Activated CD8-positive, alpha-beta memory T cell treated with anti-CD3 and anti-CD28 coated beads for 24 hours (primary cell): ENCODE data around the gene GTF3C2.
"Not testable (repeated sequence)": the region's sequence is repeated elsewhere in the genome, so short reads cannot be mapped to it uniquely, and the experiment has no call there.

Experiments used
- DNase-seq: peaks from one replicate; pipeline ENCODE4 v3.0.0-alpha.2; 2020

GTF3C2 gene

DNA sequence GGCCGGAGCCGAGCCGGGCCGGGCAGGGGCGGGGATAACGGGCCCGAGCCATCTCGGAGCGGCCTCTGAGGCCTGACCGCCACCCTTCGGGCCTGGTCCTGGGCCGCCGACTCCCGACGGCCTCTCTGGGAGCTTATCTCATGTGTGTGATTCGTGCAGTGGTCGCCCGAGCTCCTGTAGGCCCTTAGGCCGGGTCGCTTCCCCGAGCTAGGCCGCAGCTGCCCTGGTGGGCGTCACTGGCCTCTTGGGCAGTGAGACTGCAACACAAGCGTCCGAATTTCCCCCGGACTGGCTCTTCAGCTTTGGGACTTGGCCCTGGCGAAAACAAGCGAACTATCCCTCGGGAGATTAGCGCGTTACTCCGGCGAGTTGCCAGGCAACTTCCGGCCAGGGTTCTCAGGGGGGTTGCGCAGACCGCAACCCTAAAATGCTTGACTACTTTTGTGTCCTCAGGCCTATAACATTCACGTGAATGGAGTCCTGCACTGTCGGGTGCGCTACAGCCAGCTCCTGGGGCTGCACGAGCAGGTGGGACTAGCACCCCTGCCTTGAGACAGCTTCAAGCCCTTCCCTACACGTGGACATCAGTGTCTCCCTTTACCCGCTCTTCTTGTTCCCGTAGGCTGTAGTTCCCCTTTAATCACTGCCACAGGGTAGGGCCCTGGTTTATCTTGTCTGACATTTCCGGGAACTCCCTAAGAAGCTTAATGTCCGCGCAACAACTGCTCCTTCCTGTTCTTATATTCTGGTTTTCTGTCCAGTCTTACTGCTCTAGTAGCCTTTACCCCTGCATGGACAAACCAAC lies 14.5 kb upstream of the GTF3C2 start:
- peak; percentile 82 for DNase-seq

- DNase-seq = peak; percentile 99
Observed at GRCh38 chr2:27370026-27370815, 13.7 kb upstream of the GTF3C2 start, which contains the start of the genes EIF2B4 and SNX17. EIF2B4 (minus strand) TSS chr2:27370338; CDS start chr2:27370314, 24 bp downstream. SNX17 (plus strand) TSS chr2:27370616; CDS start chr2:27370744, 128 bp downstream.

DNA sequence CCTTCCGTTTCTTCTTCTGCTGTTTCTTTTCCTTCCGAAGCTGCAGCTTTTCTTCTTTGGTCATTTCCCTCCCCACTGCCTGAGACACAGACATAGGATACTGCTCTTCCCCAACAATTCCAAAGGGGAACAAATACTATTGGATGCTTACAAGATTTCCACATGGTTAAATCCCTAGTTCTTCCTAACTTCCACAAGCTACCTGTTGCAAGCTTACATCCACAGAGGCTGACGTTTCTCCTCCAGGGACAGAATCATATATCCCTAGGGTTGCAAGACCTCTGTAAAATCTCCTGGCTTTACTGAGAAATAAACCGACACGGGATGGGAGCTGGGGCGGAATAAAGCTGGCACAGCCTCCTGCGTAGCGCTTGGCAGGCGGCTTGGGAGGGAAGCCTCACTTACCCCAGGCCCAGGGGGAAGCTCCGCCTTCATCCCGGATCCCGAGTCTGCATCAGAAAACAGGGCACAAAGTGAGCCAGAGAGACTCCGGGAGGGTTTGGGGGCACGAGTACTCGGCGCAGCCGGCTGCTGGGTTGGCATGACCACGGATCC lies 13.0 kb upstream of the GTF3C2 start:
- no peak for DNase-seq

- no peak for DNase-seq
Observed at GRCh38 chr2:27363933-27364332, 7.4 kb upstream of the GTF3C2 start.

- DNase-seq = no peak
Observed at GRCh38 chr2:27362678-27363420, 6.3 kb upstream of the GTF3C2 start.

DNA sequence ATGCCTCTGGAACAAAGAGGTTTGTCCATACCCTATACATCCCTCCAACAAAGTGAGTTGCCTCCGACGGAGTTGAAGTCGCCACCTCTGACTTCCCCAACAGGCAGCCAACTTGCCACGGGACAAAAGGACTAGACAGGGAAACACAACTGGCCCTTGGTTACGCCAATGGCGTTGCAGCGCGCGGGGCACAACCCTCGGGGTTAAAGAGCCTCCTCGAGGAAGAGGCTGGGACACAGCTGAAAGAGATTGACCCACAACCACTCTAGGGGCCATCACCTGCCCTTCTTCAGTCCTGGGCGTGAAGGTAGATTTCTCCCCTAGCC lies 545 bp downstream of the GTF3C2 start:
- no peak for DNase-seq

DNA sequence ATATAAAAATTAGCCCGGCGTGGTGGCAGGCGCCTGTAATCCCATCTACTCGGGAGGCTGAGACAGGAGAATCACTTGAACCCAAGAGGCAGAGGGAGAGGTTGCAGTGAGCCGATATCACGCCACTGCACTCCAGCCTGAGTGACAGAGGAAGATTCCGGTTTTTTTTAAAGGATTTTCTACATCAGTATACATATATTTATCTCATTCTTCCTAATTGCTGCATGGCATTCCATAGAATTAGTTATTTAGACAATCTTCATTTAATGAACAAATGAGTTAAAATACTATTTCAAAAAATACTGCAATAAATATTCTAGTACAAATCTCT lies 2.0 kb downstream of the GTF3C2 start:
- DNase-seq = no peak

DNA sequence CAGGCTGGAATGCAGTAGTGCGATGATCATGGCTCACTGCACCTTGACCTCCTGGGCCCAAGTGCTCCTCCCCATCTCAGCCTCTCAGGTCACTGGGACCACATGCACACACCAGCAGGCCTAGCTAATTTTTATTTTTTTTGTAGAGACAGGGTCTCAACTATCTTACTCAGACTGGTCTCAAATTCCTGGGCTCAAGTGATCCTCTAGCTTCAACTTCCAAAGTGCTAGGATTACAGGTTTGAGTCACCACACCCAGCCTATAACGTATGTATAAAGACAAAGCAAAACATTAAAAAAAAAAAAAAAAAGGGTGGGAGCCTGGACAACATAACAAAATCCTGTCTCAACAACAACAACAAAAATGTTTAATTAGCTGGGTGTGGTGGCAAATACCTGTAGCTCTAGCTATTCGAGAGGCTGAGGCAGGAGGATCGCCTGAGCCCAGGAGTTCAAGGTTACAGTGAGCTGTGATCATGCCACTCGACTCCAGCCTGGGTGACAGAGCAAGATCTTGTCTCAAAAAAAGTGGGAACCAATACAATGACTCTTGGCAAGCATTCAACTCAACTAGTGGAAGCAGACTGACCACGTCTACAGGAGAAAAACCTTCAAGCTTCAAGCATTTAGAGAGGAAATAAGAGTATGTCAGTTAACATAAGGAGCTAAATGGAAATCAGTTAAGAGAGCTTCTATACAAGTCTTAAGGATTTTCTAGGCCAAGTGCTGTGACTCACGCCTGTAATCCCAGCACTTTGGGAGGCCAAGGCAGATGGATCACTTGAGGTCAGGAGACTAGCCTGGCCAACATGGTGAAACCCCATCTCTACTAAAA lies 2.6 kb downstream of the GTF3C2 start:
- DNase-seq = no peak

- not testable (repeated sequence) for DNase-seq
Observed at GRCh38 chr2:27353386-27353761, 3.2 kb downstream of the GTF3C2 start.

- no peak for DNase-seq
Observed at GRCh38 chr2:27351802-27352598, 4.6 kb downstream of the GTF3C2 start.

DNA sequence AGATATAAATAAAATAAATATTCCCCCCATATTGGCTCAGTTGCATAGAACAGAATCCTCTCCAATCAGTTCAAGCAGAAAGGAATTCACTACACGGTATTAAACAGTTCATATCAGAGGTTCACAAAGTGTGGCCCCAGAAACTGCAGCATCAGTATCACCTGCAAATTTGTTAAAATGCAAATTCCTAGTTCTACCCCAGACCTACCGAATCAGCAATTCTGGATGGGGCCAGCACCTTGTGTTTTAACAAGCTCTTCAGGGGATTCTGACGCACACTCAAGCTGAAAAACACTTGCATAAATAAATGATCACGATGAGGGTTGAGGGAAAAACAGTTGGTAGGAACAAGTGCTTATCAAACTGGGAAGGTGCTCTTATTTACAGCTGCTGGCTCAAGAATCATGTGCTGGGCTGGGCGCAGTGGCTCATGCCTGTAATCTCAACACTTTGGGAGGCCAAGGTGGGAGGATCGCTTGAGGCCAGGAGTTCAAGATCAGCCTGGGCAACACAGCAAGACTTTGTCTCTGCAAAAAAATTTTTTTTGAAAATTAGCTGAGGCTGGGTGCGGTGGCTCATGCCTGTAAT lies 6.4 kb downstream of the GTF3C2 start:
- DNase-seq = no peak

DNA sequence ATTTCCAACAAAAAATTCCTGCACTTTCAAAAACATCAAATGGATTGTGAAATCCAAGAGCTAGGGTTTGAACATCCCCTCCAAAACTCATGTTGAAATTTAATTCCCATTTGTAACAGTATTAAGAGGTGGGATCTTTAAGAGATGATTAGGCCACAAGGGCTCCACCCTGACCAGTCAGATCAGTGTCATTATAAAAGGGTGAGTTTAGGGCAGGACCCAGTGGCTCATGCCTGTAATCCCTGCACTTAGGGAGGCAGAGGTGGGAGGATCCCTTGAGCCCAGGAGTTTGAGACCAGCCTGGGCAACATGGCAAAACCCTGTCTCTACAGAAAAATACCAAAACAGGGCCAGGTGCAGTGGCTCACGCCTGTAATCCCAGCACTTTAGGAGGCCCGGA lies 8.9 kb downstream of the GTF3C2 start:
- no peak for DNase-seq

GRCh38 chr2:27336173-27336572 lies 20.4 kb downstream of the GTF3C2 start:
- DNase-seq = no peak

DNA sequence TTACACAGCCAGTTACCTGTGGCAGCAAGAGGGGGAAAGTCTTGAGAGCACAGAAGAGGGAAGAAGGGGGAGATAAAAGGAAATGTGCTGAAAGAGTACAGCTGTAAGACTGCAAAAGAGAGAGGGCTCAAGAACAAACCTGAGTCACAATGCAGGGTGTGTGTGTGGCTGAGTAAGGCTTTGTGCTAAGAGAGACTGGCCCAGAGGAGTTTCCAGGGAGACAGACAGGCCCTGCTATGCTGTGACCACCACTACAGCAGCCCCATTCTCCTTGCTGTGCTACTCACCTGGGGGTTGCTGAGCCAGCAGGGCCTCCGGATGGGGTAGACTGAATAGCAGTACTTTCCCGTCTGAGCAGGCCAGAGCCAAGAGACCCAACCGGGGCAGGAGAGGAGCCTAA lies 21.3 kb downstream of the GTF3C2 start:
- no peak for DNase-seq

GRCh38 chr2:27324720-27325119 lies 31.8 kb downstream of the GTF3C2 start:
- DNase-seq = no peak

DNA sequence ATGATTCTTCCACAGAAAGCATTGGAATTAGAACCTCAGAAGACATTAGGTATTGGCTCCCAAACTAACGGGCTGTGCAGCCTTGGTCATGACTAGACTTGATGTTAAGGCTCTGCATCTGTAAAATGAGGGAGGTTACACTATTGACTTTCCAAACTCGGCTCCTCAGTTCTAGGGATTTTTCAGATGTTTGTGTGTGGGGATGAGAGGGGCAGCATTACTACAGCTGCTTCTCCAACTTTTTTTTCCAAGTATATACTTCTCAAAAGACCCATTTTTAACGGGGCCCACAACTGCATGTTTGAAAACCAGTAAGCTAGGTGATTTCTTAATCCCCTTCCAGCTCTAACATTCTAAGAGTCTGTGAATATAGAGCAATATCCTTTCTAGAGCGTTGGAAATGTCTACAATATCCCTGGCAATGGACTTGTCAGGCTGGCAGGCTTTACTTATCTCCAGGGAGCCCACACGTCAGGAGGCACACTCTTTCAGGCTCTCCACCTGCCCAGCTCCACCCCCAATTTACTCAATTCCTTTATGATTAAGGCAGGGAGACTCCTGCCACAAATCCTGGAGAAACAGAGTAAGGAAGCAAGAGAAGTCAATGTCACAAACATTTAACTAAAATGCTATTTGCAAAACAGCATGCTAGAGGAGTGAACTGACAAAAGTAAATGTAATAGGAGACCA lies 32.8 kb downstream of the GTF3C2 start:
- no peak for DNase-seq

GRCh38 chr2:27322766-27323595 lies 33.6 kb downstream of the GTF3C2 start, which contains the start of gene MPV17:
MPV17 (minus strand) TSS chr2:27323097; CDS start chr2:27322517, 580 bp downstream.
- peak; percentile 93 for DNase-seq

DNA sequence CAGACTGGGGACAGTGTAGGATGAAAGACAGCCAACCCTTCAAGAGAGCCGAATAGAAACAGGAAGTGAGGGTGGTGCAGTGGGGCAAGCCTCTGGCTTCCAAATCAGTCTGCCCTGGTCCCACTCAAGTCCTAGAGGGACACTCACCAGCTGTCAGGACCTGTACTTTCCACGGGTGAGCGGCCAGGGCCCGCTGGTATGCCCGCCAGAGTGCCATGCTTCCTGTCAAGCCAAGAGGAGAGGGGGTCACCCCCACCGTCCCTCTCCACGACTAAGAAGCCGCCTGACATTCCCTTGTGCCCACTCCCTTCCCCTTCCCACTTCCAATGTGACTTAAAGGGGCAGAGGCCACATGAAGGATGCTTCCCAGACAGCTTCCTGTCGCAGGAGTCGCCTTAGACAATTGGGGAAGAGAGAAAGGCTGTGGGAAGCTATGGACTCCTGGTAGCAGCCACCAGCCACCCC lies 34.2 kb downstream of the GTF3C2 start:
- peak; percentile 67 for DNase-seq

- DNase-seq = no peak
Observed at GRCh38 chr2:27320958-27321543, 35.5 kb downstream of the GTF3C2 start.
